ENCODE data around the gene DPH1.

The DPH1 gene

GRCh38 chr17:2083613-2084035 lies 53.7 kb downstream of the DPH1 start:
- DNase-seq: no peak

- DNase-seq: no peak
Observed at GRCh38 chr17:2084036-2084765, 54.2 kb downstream of the DPH1 start.

- DNase-seq: no peak
Observed at GRCh38 chr17:2084766-2085647, 55.1 kb downstream of the DPH1 start.

- no peak for DNase-seq
Observed at GRCh38 chr17:2085648-2085949, 55.6 kb downstream of the DPH1 start.

GRCh38 chr17:2086306-2086705 lies 56.4 kb downstream of the DPH1 start:
- DNase-seq: no peak

GRCh38 chr17:2087597-2088211 lies 57.8 kb downstream of the DPH1 start:
- DNase-seq: peak; percentile 66

GRCh38 chr17:2089021-2089422 lies 59.1 kb downstream of the DPH1 start:
- DNase-seq: peak; percentile 14

GRCh38 chr17:2090210-2090641 lies 60.3 kb downstream of the DPH1 start:
- DNase-seq: peak; percentile 34

- DNase-seq: no peak
Observed at GRCh38 chr17:2090804-2091534, 61.0 kb downstream of the DPH1 start.

GRCh38 chr17:2092253-2092652 lies 62.3 kb downstream of the DPH1 start:
- no peak for DNase-seq

- no peak for DNase-seq
Observed at GRCh38 chr17:2093349-2093748, 63.4 kb downstream of the DPH1 start.
